Superior temporal gyrus (tissue), 1 donor: Measurements from ENCODE around the gene FOSL1.

Experiments used
- DNase-seq: peaks from one replicate; pipeline ENCODE4 v3.0.0-alpha.2; 2016; ENCODE audit errors: extremely low spot score

Gene FOSL1

DNA sequence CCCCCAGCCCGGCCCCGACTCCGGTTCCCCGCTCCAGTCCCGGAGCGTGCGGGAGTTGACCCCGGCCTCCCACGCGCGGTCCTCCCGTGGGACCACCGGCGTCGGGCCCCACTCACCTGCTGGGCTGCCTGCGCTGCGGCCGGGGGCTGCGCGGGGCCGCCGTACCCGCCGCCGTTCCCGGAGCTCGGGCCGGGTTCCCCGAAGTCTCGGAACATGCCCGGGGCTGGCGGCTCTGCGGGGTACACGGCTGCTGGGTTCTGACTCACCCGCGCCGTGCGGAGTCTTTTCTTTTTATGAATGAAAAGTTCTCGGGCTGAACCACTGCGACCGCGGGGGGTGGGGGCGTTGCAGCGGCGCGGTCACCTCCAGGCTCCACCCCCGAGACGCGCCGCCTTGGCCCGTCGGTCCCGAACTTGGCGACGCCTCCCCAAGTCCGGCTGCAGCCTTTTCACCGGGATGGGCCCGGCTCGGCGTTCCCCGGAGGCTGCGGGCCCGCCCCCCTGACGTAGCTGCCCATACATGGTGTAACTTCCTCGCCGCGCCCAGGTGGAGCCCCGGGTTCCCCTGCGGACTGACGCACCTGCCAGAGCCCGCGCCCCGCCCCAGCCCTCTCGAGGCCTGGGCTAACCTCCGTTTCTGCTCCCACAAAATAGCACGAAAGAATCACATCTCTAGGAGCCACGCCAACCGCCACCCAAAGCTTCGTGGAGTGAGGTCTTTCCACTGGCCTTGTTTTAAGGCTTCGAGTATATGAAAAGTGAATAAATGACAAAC is at the start of gene FOSL1:
Gene FOSL1 (minus strand): TSS at position 264 of the 774 bp plus-strand sequence. CDS start 49 bp downstream, at position 215.
- DNase-seq: no peak

DNA sequence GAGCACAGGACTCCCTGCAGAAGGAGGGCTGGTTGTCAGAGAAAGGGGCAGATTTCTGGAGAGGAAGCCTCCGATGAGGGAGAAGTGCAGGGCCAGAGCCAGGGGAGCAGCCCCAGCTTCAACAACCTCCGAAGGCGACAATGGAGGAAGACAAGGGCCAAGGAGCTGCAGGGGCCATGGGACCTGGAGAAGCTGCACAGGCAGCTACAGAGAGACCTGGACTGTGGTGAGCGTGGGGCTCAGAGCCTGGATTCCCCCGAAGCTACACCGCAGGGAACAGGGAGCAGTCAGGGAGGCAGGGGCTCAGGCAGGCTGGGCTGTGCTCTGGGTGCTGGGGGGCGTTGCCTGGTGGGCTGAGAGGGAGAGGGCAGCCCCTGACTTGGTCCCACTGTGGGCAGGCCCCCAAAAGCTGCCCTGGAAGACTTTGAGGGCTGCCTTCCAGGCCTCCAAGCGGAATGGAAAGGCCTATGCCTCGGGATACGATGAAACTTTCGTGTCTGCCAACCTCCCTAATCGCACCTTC is 47.5 kb upstream of the FOSL1 start:
- no peak for DNase-seq

DNA sequence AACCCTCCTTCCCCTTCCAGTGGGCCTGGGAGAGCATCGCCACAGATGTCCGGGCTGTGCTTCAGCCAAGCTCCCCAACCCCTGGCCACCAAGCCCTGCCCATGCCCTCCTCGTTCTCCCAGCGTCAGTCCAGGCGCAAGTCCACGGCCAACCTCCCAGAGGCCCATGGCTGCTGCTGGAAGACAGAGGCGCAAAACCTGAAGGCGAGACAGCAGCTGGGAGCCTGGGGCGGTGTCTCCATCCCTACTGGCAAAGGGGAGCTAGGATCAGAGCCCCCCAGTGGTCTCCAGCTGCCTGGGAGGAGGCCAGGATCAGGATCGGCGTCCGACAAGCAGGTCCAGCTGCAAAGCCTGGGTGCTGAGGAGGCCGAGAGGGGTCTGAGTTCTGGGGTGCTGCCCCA is 46.9 kb upstream of the FOSL1 start:
- no peak for DNase-seq

DNA sequence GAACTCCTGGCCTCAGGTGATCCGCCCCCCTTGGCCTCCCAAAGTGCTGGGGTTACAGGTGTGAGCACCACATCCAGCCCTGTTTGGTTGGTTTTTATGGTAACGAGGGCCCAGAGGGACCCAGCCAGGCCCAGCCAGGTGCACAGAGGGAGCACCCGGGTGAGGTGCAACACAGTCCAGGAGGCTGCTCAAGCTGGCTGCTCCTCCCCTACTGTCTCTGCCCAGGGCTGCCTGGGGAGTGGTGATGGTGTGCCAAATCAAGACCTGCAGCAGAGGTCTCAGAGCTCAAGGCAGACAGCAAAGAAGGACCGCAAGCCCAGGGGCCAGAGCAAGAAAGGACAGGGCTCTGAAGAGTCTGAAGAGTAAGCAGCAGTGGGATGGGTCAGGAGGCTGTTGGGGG is 46.5 kb upstream of the FOSL1 start:
- no peak for DNase-seq

DNA sequence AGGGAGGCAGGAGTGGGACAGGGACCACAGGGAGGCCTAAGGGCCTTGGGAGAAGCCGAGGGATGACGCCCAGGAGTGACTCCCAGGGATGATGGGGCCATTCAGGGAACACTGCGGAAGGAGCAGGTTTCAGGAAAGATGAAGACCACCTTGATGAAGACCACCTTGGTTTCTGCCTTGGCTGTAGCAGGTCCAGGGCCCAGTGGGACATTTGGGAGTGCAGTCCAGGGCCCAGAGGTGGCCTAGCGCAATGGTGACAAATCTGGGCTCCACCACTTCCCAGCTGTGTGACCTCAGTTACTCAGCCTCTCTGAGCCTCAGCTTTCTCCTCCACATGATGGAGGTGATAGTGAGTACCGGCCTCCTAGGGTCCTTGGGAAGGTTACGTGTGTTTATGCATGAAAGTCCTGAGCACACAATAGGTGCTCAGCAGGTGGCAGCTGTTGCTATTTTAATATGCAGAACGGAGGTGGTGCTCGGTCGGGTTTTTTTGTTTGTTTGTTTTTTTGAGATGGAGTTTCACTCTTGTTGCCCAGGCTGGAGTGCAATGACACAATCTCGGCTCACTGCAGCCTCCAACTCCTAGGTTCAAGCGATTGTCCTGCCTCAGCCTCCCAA is 45.9 kb upstream of the FOSL1 start:
- DNase-seq: no peak

DNA sequence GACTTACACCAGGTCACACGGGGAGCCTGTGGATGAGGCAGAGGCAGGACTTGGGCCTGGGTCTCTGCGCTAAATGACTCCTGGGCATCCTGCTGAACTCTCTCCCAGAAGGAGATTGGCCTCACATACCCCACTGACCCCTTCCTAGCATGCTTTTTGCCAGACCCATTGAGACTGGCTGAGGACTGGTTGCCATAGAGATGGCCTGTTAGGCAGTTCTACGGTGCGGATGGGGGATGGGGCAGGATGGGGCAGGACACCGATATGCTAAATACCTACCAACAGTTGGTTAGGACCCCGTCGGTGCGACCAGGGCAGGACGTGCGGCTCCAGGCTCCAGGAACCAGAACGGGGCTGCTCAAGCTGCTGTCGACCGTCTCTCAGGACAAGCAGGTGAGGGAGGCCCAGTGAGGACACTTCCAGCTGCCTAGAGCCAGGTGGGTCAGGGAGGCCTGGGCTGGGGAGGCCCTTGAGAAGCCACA is 45.3 kb upstream of the FOSL1 start, which contains the start of gene TSGA10IP:
Gene TSGA10IP (plus strand): TSS at position 51 of the 482 bp plus-strand sequence. CDS start 196 bp downstream, at position 247.
- DNase-seq: no peak

DNA sequence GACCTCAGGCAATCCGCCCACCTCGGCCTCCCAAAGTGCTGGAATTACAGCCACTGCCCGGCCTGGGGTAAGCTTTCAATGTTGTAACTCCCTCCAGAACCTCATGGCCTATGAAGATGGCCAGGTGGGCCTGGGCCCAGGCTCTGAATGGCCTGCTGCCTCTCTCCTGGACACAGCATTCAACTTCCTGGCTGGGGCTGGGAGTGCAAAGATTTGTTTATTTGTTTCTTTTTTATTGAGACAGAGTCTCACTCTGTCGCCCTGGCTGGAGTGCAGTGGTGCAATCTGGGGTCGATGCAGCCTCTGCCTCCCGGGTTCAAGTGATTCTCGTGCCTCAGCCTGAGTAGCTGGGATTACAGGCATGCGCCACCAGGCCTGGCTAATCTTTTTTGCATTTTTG is 44.6 kb upstream of the FOSL1 start:
- no peak for DNase-seq

DNA sequence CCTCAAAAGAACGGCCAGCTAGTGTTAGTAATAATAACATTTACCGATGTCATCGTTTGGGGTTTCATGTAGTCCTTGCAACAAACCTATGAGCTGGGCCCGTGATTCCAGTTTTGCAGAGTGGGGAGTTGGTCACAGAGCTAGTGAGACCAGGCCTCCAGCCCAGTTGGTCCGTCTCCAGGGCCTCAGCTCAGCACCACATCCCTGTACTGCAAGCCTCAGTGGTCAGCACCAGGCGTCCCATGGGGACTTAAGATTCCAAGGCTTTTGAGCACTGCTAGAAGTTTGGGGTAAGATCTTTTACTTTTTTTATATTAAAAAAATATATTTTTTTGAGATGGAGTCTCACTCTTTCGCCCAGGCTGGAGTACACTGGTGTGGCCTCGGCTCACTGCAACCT is 44.0 kb upstream of the FOSL1 start:
- no peak for DNase-seq

DNA sequence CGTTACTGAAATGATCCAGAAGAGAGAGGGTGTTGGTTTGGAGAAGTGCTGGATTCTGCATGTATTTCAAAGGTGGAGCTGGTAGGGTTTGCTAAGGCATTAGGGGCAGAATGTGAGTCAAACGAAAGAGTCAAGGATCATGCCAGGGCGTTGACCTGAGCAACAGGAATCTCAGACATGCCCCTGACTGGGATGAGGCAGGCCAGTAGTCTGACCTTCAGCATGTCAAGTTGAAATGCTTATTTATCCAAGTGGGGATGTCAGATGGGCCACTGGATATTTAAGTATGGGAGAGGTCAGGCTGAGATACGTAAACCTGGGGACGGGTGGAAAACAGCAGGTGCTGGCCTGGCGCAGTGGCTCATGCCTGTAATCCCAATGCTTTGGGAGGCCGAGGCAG is 42.3 kb upstream of the FOSL1 start:
- DNase-seq: no peak

DNA sequence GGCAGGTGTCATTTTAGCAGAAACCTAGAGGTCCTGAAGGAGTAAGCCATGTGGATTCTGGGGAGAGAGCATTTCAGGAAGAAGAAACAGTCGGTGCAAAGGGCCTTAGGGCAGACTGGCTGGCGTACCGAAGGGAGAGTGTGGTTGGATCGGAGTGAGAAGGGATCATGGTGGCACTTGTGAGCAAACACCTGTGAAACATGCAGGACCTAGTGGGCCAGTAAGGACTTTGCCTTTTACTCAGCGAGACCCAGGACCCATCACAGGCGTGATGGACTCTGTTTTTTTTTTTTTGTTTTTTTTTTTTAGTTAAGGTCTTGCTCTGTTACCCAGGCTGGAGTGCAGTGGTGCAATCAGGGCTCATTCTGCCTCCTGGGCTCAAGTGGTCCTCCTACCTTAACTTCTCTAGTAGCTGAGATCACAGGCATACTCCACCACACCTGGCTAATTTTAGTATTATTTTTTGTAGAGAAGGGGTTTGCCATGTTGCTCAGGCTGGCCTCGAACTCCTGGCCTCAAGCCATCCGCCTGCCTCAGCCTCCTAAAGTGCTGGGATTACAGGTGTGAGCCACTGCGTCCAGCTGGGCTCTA is 41.6 kb upstream of the FOSL1 start:
- DNase-seq: no peak

DNA sequence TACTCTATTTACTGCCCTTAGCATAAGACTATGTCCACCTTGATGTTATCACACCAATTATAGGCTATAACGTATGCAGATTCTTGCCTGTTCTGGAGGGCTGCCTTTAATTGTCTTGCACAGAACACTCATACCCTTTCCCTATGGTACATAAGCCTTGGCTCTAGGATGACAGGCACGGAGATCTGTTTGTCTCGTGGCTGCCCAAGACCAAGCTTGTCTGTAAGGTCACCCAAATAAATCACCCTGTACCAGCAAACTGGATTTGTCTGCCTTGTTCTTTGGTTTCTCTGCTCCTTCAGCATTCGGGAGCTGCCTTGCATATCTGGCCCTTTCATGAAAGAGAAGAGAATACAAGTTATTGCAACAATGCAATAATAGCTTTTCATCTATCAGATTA is 37.6 kb upstream of the FOSL1 start:
- no peak for DNase-seq

DNA sequence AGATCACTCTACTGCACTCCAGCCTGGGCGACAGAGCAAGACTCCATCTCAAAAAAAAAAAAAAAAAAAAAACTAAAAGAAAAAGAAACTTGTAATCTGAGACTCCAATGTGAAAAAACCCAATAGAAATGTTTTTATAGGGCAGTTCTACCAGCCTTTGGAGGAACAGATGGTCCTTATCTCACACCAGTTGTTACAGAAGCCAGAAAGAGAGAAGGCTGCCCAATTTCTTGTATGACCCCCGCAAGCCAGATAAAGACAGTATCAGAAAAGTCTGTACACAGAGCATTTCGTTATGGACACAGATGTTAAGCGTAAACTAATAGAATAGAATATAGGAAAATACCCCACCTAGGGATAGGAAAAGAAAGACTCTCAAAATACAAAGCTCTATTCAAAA is 33.8 kb upstream of the FOSL1 start:
- DNase-seq: peak; percentile 13

DNA sequence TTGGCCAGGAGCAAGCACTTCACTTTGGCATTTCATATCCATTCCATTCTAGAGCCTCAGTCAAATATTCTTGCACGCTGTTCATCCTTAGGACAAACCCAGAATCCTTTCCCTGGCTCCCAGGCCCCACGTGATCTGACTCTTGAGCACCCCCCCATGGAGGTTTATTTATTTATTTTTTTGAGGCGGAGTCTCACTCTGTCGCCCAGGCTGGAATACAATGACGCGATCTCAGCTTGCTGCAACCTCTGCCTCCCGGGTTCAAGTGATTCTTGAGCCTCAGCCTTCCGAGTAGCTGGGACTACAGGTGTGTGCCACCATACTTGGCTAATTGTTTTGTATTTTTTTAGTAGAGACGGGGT is 32.4 kb upstream of the FOSL1 start:
- no peak for DNase-seq

DNA sequence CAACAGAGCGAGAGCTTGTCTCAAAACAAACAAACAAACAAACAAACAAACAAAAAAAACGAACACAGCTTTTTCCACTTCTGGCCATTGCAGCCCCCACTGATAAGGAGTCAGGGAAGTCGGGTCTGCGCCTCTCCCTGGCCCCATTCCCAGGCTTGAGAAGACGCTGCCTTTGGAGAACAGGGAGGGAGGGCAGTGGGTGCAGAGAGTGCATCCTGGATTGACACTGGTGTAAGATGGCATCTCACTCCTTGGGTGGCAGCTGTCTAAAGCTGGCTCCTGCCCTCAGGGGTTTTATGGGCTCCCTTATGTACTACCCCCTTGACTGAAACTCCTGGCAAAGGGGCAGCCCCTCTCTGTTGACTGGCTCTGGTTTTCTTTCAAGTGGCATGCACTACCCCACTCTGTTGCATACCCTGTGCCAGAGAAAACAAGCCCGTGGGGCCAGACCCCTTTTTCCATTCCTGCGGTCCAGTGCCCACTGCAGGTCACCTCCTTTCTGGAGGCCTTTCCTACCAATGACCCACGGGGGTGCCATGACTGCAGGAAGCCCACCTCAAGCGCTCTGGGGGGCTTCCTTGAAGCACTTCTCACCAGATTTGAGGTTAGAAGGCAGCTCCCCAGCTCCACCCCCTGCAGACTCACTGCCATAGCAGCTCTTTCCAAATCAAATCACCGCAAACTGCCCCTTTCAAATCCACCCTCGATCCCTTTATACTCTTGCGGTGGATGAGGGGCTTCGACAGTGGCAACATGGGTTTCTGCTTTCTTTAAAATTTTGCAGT is 31.8 kb upstream of the FOSL1 start:
- no peak for DNase-seq

DNA sequence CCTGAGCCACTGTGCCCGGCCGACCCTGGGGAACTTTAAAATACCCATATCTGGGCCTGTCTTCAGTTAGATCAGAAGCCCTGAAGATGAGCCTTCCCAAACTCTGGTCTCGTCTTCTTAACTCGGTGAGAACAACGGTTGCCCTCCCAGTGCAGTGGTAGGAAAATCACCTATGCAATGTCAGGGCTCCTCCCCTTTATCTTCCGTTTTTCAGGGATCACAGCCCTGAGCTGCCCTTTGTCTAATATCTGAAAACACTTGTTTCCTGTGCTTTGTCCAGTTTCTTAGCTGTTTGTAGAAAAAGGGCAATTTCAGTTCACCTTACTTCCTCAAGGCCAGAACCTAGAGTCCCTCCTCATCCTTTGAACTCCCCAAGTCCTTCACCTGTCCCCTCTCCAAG is 28.5 kb upstream of the FOSL1 start:
- DNase-seq: no peak

DNA sequence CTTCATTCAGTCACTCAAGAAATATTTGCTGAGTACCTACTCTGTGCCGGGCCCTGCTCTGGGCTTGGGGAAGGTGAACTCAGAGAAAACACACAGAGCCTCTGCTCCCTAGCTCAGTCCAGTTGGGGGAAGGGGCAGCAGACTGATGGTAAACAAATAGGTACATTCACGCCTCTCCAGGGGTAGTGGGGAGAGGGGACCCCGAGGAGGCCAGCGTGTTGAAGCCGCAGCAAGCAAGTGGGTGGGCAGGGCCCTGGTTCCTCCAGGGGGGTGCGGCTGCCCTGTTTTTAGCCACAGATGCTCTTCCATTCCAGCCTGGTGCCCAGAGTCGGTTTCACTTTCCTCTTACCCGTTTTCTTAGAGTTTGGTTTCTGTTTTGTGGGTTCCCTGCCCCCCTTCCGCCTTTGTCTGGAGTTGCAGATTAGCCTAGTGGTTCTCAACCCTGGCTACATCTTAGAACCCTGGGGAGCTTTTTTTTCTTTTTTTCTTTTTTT is 27.8 kb upstream of the FOSL1 start:
- DNase-seq: no peak

DNA sequence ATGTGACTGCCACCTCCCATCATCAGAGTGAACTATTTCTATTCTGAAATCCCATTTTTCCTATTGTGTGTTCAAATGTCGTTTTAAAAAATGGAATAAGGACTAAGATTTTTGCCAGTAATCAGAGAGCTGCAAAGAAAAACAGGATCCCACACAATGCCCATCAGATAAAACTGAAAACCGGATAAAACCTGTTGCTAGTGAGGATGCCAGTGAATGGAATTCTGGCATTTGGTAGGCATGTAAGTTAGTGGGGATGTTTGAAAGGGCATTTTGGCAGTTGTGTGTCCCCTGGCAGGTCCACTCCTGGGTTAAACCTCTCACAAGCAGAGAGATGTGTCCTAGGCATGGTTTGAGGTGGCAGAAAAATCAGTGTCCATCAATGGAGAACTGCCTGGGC is 25.2 kb upstream of the FOSL1 start:
- no peak for DNase-seq

DNA sequence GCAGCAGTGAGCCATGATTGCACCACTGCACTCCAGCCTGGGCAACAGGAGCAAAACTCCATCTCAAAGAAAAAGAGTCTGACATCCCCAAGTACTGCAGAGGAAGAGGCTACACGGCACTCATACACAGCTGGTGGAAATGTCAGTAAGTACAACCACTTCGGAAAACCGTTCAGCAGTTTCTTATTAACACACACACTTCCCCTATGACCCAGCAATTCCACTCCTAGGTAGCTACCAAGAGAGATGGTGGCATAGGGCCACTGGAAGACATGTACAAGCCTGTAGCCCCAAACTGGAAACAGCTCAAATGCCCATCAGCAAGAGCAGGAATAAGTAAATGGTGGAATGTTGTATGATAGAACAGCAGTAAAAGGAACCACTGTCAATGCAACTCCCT is 22.4 kb upstream of the FOSL1 start:
- no peak for DNase-seq

DNA sequence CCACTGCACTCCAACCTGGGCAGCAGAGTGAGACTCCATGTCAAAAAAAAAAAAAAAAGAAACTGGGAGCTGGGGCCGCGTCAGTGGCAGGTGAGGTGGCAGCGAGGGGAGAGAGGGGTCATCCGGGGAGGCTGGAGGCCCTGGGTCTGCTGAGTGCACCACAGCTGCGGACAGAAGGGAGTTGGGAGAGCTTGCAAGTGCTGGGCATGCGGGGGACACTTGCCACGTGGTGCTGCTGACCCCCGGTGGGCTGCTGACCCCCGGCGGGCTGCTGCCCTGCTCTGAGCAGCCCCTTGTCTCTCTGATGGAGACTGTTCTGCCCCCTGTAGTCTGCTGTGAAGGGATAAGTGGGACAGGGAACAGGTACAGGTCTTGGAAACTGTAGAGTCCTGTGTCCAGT is 21.7 kb upstream of the FOSL1 start:
- no peak for DNase-seq

DNA sequence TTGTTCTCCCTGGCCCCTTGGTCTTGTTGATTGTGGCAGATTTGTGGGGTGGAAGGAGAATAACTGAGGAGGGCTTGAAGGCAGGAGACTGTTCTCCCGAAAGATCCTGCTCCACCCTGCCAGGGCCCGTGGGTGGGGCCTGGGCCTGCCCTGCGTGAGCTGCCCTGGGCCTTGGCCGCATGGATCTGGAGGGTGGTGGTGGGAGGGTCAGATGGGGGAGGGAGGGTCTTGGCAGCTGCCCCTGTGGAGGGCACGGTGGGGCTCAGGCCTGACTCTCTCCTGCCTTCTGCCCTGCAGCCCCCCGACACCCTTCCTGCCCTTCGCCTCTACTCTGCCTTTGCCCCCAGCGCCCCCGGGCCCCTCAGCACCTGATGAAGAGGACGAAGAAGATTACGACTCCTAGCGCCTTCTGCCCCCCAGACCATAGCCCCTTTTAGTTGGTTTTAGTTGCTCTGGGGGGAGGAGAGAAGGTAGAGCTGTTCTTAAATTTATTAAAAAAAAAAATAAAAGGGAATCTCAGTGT is 20.9 kb upstream of the FOSL1 start:
- no peak for DNase-seq

DNA sequence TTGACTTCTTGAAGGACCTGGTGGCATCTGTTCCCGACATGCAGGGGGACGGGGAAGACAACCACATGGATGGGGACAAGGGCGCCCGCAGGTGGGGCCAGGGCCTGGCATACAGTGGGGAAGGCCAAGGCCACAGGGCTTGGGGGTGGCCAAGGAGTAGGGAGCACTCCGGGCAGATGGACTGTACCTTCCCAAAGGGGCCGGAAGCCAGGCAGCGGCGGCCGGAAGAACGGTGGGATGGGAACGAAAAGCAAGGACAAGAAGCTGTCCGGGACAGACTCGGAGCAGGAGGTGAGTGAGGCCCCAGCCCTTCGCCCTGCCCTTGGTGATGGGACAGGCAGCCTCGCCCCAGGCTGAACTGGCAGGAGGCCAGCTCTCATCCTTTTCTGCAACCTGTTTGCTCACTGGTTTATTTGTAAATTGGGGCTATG is 20.2 kb upstream of the FOSL1 start:
- no peak for DNase-seq
